A549 (cell line): ENCODE data around the gene CETN3. TPM values are rescaled to one million over a fixed set of nuclear protein-coding genes. Genes with fewer than 3 reads are reported as not detected.
A peak's percentile ranks its signal among the peaks of the same experiment; 100 is the strongest.
"Not testable (repeated sequence)": the region's sequence is repeated elsewhere in the genome, so short reads cannot be mapped to it uniquely, and the experiment has no call there.

Source experiments
- ATAC-seq, 2 experiments: fragments of 200-7000 bp in 1 of 2; fragments of >200 bp in 1 of 2; cut with Nextera tagmentation in 1 of 2; cut with Tn5 transposase in 1 of 2; 3 replicates each; pipeline versions ENCODE4 v1.8.0 to v1.9.1; 2018 to 2020; ENCODE audit warnings: mild to moderate bottlenecking in 1 of 2, moderate library complexity in 1 of 2
- CTCF ChIA-PET: fragments of 300-600 bp; sonication (Branson Sonifier 250); formaldehyde crosslinking; extraction: SDS; loops from one replicate; lab custom pipeline; 2021; ENCODE audit warnings: antibody characterized with exemption, inconsistent platforms; lab: Yijun Ruan, JAX
- POLR2A ChIA-PET: fragments of 350-600 bp; formaldehyde crosslinking; extraction: SDS; loops from one replicate; lab custom pipeline; 2021; ENCODE audit warnings: antibody characterized with exemption, inconsistent platforms; lab: Yijun Ruan, JAX
- DNase-seq, 2 experiments: peaks; one replicate each; pipeline versions ENCODE4 v3.0.0 to v3.0.0-alpha.2; 2011 to 2016; ENCODE audit warnings: low read depth in 1 of 2, low spot score in 1 of 2
- FAIRE-seq: peaks from 2 replicates; lab custom pipeline; 2011; peaks lifted over from hg19 to GRCh38; lab: Jason Lieb, UNC
- H3K27ac ChIP-seq, 2 experiments: fragments of >200 bp; sonication (Bioruptor Twin); formaldehyde crosslinking; 3 replicates each; pipeline ENCODE4 v1.5.1; 2016 to 2017
- H3K4me1 ChIP-seq: fragments of >200 bp; sonication (Bioruptor Twin); formaldehyde crosslinking; 3 replicates; pipeline ENCODE4 v1.6.1; 2016
- H3K4me2 ChIP-seq: fragments of >200 bp; sonication (Bioruptor Twin); formaldehyde crosslinking; 3 replicates; pipeline ENCODE4 v1.6.1; 2016
- H3K4me3 ChIP-seq: fragments of >200 bp; sonication (Bioruptor Twin); formaldehyde crosslinking; 3 replicates; pipeline ENCODE4 v1.5.1; 2016
- H3K9me3 ChIP-seq: fragments of >200 bp; sonication (Bioruptor Twin); formaldehyde crosslinking; 3 replicates; pipeline ENCODE4 v1.6.1; 2016
- CBX8 ChIP-seq: fragments of 200-600 bp; sonication (generic); IDR thresholded peaks from 2 replicates; pipeline ENCODE4 v1.6.1; 2016
- CEBPB ChIP-seq, 2 experiments: fragments of >200 bp in 1 of 2; sonication (Bioruptor Twin) in 1 of 2; formaldehyde crosslinking in 1 of 2; IDR thresholded peaks; 2 replicates each; pipeline ENCODE4 v1.6.1; 2012 to 2016
- CHD4 ChIP-seq: fragments of 200-600 bp; sonication (generic); IDR thresholded peaks from 2 replicates; pipeline ENCODE4 v1.6.1; 2016; ENCODE audit warnings: antibody characterized with exemption, mild to moderate bottlenecking, borderline replicate concordance
- EHF ChIP-seq: fragments of 250-450 bp; sonication (Bioruptor Pico); IDR thresholded peaks from 2 replicates; pipeline ENCODE4 v1.5.0; 2020; ENCODE audit warnings: mild to moderate bottlenecking
- EHMT2 ChIP-seq: fragments of 200-600 bp; sonication (generic); IDR thresholded peaks from 2 replicates; pipeline ENCODE4 v1.6.1; 2016; ENCODE audit warnings: antibody characterized with exemption, low read depth, mild to moderate bottlenecking, moderate library complexity
- FOSB ChIP-seq: fragments of 250-450 bp; sonication (Bioruptor Pico); IDR thresholded peaks from 2 replicates; pipeline ENCODE4 v1.5.0; 2020; ENCODE audit warnings: mild to moderate bottlenecking, moderate library complexity
- FOSL2 ChIP-seq, 2 experiments: fragments of 450-650 bp in 1 of 2; fragments of >200 bp in 1 of 2; sonication (Bioruptor Twin) in 1 of 2; formaldehyde crosslinking; IDR thresholded peaks; 2 replicates each; pipeline versions ENCODE4 v1.5.0 to v1.6.1; 2016 to 2020; ENCODE audit warnings: mild to moderate bottlenecking in 1 of 2, moderate library complexity in 1 of 2
- GATA3 ChIP-seq: IDR thresholded peaks from 2 replicates; pipeline ENCODE4 v1.6.1; 2012; ENCODE audit warnings: borderline replicate concordance
- HEYL ChIP-seq: fragments of 250-450 bp; sonication (Bioruptor Pico); IDR thresholded peaks from 2 replicates; pipeline ENCODE4 v1.8.0; 2021; ENCODE audit warnings: mild to moderate bottlenecking, moderate library complexity
- HOXB5 ChIP-seq: fragments of 250-450 bp; sonication (Bioruptor Pico); IDR thresholded peaks from 2 replicates; pipeline ENCODE4 v1.5.0; 2020; ENCODE audit warnings: mild to moderate bottlenecking, moderate library complexity
- JUN ChIP-seq, 2 experiments: fragments of >200 bp; sonication (Bioruptor Twin); formaldehyde crosslinking; IDR thresholded peaks; 2 replicates in 1 of 2; 3 replicates in 1 of 2; pipeline ENCODE4 v1.6.1; 2016 to 2017
- JUNB ChIP-seq: fragments of >200 bp; sonication (Bioruptor Twin); formaldehyde crosslinking; IDR thresholded peaks from 2 replicates; pipeline ENCODE4 v1.6.1; 2016
- MAFK ChIP-seq: fragments of 450-650 bp; IDR thresholded peaks from 2 replicates; pipeline ENCODE4 v1.6.1; 2014; ENCODE audit not compliant: partially characterized antibody
- NPAS2 ChIP-seq: fragments of 250-450 bp; sonication (Bioruptor Pico); IDR thresholded peaks from 2 replicates; pipeline ENCODE4 v1.8.0; 2022; ENCODE audit warnings: mild to moderate bottlenecking, moderate library complexity, borderline replicate concordance
- PHF8 ChIP-seq: fragments of 200-600 bp; sonication (generic); IDR thresholded peaks from 2 replicates; pipeline ENCODE4 v1.6.1; 2016; ENCODE audit warnings: low read depth, mild to moderate bottlenecking, antibody characterized with exemption, moderate library complexity, borderline replicate concordance
- RARB ChIP-seq: fragments of 250-450 bp; sonication (Bioruptor Pico); IDR thresholded peaks from 2 replicates; pipeline ENCODE4 v1.8.0; 2021; ENCODE audit warnings: mild to moderate bottlenecking, moderate library complexity
- RCOR1 ChIP-seq: fragments of 150-350 bp; IDR thresholded peaks from 2 replicates; pipeline ENCODE4 v1.6.1; 2014; ENCODE audit warnings: antibody characterized with exemption, low read length, low read depth
- RNF2 ChIP-seq: fragments of 200-600 bp; sonication (generic); IDR thresholded peaks from 2 replicates; pipeline ENCODE4 v1.6.1; 2016; ENCODE audit warnings: low read depth, mild to moderate bottlenecking, antibody characterized with exemption, moderate library complexity, borderline replicate concordance
- SMC3 ChIP-seq: fragments of >200 bp; sonication (Bioruptor Twin); formaldehyde crosslinking; IDR thresholded peaks from 3 replicates; pipeline ENCODE4 v1.6.1; 2018; ENCODE audit warnings: inconsistent platforms
- SREBF2 ChIP-seq: fragments of 450-650 bp; IDR thresholded peaks from 2 replicates; pipeline ENCODE4 v1.6.1; 2014; ENCODE audit warnings: mild to moderate bottlenecking, moderate library complexity
- ZC3H11A ChIP-seq: fragments of 450-650 bp; IDR thresholded peaks from 2 replicates; pipeline ENCODE4 v1.6.1; 2014; ENCODE audit warnings: antibody characterized with exemption, mild to moderate bottlenecking
- ZFP36 ChIP-seq: fragments of 450-650 bp; IDR thresholded peaks from 2 replicates; pipeline ENCODE4 v1.6.1; 2014; ENCODE audit warnings: borderline replicate concordance; ENCODE audit not compliant: partially characterized antibody
- WGBS: methylation state at CpG from one replicate; pipeline ENCODE4 v1.1.6; 2017; ENCODE audit errors: missing lambda C conversion rate; 5-methylcytosine and 5-hydroxymethylcytosine counted together
- polyA plus RNA-seq, 4 experiments: library from polyadenylated mRNA; depleted of rRNA in 3 of 4; stranded (reverse); fragments of >200 nt; fragmentation: RNase III in 1 of 4; extraction: RNeasy Plus Mini Kit Qiagen cat#74134 plus additional on column Dnase treatment in 1 of 4; gene quantifications; 2 replicates in 3 of 4; 3 replicates in 1 of 4; pipeline ENCODE4 v1.2.3, GENCODE V29; 2011 to 2017
- TF ChIP-seq, protein P1 (sequence below): fragments of >200 bp; sonication (Bioruptor Twin); formaldehyde crosslinking; IDR thresholded peaks from 3 replicates; pipeline ENCODE4 v1.5.1; 2016
- TF ChIP-seq, protein P2 (sequence below): IDR thresholded peaks from 2 replicates; pipeline ENCODE4 v1.6.1; 2012
- TF ChIP-seq, protein P3 (sequence below): fragments of 450-650 bp; IDR thresholded peaks from 2 replicates; pipeline ENCODE4 v1.6.1; 2014; ENCODE audit warnings: antibody characterized with exemption

CETN3 gene
- polyA plus RNA-seq, 2 of the 4 experiments (the other 2 are of a cell fraction): 49.9 to 50.8 TPM

DNA sequence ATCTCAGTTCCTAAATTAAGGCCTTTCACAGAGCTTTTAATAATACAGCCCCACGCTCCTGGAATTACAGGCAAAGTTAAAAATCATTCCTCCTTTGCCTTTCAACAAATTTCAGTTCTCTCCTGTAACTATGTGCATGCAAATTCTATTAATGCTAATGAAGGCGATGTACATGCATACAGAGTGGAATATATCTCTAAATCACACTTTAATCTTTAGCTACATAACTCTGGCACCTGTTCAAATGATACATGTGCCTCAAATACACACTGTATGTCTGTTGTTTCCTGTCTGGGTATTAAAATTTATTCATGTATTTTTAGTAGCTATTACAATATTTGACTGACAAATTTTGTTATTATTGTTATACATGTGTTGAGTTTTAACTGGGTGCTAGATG lies 30.8 kb downstream of the CETN3 start:
- WGBS: 6% methylated on average over 2 of the region's 2 CpGs
- TF ChIP-seq JUNB (no peak), HOXB5 (CRISPR knock-in tag) (no peak), RNF2 (no peak), EHMT2 (no peak), FOSB (CRISPR knock-in tag) (no peak), NPAS2 (no peak), RARB (CRISPR knock-in tag) (no peak), EHF (CRISPR knock-in tag) (no peak)
- TF ChIP-seq, all 56 proteins: peak for 0
- CTCF ChIA-PET: interaction anchor here (0.9 to 1.0 kb wide), 2 partner anchors 151 to 1649 kb away, joined by 3 read pairs; no protein-coding TSS in a partner anchor

DNA sequence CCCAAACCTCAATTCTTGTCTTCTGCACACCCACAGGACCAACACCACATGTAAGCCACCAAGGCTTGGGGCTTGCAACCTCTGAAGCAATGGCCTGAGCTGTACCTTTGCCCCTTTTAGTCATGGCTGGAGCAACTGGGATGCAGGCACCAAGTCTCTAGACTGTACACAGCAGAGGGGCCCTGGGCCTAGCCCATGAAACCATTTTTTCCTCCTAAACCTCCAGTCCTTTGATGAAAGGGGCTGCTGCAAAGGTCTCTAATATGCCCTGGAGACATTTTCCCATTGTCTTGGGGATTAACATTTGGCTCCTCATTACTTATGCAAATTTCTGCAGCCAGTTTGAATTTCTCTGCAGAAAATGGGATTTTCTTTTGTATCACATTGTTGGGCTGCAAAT lies 38.3 kb downstream of the CETN3 start:
- H3K4me1 ChIP-seq, ATAC-seq, H3K9me3 ChIP-seq, H3K27ac ChIP-seq, FAIRE-seq, H3K4me2 ChIP-seq, DNase-seq, POLR2A ChIA-PET, CTCF ChIA-PET, H3K4me3 ChIP-seq: not testable (repeated sequence)
- peak; percentile 47 for TF ChIP-seq ZFP36

More for the DNA sequence above, 30.8 kb downstream of the CETN3 start:
- no peaks in the 10 kb centered on the region for H3K9me3 ChIP-seq
- POLR2A ChIA-PET: no interaction called here
- no peak overlapping the region for H3K4me3 ChIP-seq
- H3K4me2 ChIP-seq: no peak overlapping the region
- no peak for FAIRE-seq
- ATAC-seq: no peak
- no peaks in the 10 kb centered on the region for H3K4me1 ChIP-seq
- no peak overlapping the region for H3K27ac ChIP-seq
- no peak for DNase-seq

DNA sequence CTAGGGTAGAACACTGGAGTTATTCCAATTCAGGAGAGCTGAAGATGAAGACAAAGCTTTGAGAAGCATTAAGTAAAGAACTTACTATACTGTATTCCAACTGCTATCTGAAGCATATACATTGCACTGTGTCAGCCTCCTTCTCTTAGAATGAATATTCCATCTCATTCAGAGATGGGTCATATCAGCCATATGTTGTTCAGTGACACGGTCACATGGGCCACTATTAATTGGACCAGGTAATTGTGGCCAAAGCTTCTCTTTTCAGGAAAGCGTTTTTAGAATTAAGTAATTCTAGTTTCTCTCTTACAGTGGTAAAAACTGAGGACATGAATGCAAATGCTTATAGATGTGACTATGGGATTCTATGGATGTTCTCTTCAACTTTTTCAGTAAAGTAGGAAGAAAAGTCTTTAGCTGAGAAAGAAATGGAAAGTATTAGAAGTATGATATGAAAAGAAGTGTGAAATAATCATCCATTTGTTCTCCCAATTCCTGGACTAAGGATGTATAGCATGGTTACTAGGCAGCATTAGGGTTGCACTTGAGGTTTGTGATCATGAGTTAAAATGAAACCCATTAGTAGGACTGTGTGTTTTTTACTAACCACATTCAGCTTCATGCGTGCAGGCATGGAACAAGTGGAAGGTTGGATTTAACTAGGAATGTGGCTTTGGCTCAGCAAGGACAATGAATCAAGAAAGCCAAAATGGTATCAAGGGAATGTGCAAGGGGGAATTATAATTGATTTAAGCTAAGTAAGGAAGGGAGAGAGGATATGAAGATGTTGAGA lies 40.9 kb downstream of the CETN3 start:
- ChIA-PET POLR2A (no interaction called here), CTCF (interaction anchor here (0.6 kb wide), 1 partner anchor 160 kb away, joined by 3 read pairs; no protein-coding TSS in a partner anchor)
- no peak overlapping the region for H3K4me3 ChIP-seq
- no peak overlapping the region for H3K4me2 ChIP-seq
- TF ChIP-seq, protein P1, sequence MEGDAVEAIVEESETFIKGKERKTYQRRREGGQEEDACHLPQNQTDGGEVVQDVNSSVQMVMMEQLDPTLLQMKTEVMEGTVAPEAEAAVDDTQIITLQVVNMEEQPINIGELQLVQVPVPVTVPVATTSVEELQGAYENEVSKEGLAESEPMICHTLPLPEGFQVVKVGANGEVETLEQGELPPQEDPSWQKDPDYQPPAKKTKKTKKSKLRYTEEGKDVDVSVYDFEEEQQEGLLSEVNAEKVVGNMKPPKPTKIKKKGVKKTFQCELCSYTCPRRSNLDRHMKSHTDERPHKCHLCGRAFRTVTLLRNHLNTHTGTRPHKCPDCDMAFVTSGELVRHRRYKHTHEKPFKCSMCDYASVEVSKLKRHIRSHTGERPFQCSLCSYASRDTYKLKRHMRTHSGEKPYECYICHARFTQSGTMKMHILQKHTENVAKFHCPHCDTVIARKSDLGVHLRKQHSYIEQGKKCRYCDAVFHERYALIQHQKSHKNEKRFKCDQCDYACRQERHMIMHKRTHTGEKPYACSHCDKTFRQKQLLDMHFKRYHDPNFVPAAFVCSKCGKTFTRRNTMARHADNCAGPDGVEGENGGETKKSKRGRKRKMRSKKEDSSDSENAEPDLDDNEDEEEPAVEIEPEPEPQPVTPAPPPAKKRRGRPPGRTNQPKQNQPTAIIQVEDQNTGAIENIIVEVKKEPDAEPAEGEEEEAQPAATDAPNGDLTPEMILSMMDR: no peak
- TF ChIP-seq JUN (IDR thresholded peaks at IDR 0.05): no peak
- TF ChIP-seq, protein P2, sequence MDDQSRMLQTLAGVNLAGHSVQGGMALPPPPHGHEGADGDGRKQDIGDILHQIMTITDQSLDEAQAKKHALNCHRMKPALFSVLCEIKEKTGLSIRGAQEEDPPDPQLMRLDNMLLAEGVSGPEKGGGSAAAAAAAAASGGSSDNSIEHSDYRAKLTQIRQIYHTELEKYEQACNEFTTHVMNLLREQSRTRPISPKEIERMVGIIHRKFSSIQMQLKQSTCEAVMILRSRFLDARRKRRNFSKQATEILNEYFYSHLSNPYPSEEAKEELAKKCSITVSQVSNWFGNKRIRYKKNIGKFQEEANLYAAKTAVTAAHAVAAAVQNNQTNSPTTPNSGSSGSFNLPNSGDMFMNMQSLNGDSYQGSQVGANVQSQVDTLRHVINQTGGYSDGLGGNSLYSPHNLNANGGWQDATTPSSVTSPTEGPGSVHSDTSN: no peak
- no peak for TF ChIP-seq ZC3H11A
- TF ChIP-seq, protein P3, sequence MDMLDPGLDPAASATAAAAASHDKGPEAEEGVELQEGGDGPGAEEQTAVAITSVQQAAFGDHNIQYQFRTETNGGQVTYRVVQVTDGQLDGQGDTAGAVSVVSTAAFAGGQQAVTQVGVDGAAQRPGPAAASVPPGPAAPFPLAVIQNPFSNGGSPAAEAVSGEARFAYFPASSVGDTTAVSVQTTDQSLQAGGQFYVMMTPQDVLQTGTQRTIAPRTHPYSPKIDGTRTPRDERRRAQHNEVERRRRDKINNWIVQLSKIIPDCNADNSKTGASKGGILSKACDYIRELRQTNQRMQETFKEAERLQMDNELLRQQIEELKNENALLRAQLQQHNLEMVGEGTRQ: no peak
- TF ChIP-seq FOSB (CRISPR knock-in tag): no peak
- TF ChIP-seq CHD4: no peak
- no peak for TF ChIP-seq JUNB
- TF ChIP-seq CEBPB (IDR thresholded peaks at IDR 0.05): no peak
- TF ChIP-seq GATA3: no peak
- TF ChIP-seq MAFK: no peak
- TF ChIP-seq SMC3: no peak
- no peak for TF ChIP-seq CBX8
- no peak for TF ChIP-seq HEYL (CRISPR knock-in tag)
- TF ChIP-seq FOSL2 (IDR thresholded peaks at IDR 0.05): no peak
- no peak for TF ChIP-seq FOSL2 (CRISPR knock-in tag; IDR thresholded peaks at IDR 0.05)
- no peak for TF ChIP-seq RCOR1
- no peak for TF ChIP-seq PHF8
- no peak for TF ChIP-seq SREBF2
- no peak for TF ChIP-seq HOXB5 (CRISPR knock-in tag)
- H3K27ac ChIP-seq: no peak overlapping the region
- DNase-seq (no peak), ATAC-seq (no peak), FAIRE-seq (no peak)
- H3K4me1 ChIP-seq: no peaks in the 10 kb centered on the region
- WGBS: 22% methylated on average over 3 of the region's 3 CpGs
- peaks cover 5% of the 10 kb centered on the region; the same call in 1 of the 3 replicates for H3K9me3 ChIP-seq
